T-helper 2 cell treated with Interferon-gamma antibody and Interleukin-4, amounts not matched to agents 100 ng/mL and 5 ng/mL, for 36 hours (primary cell): ENCODE results near the gene ADH5. TPM values are rescaled to one million over a fixed set of nuclear protein-coding genes. Genes with fewer than 3 reads are reported as not detected.
"Not testable (repeated sequence)": the region's sequence is repeated elsewhere in the genome, so short reads cannot be mapped to it uniquely, and the experiment has no call there.

Experiments used
- intact Hi-C: fragments of 100-400 bp; cut with micrococcal nuclease; formaldehyde crosslinking; loops from one replicate; pipeline ENCODE4 v1.15.1; 2023
- total RNA-seq: library from RNA; stranded (reverse); gene quantifications from 2 replicates; pipeline ENCODE4 v1.2.3, GENCODE V29; 2022

ADH5 gene
- total RNA-seq, 1 donor from 2014 or later, result 107 TPM

GRCh38 chr4:99088023-99088449 is 552 bp downstream of the ADH5 start:
- intact Hi-C loops, result loop anchor here (1.0 to 10.0 kb wide), 10 partner anchors 31 to 945 kb away; partner anchors contain the start of genes DAPP1, DNAJB14, EIF4E and LAMTOR3

DNA sequence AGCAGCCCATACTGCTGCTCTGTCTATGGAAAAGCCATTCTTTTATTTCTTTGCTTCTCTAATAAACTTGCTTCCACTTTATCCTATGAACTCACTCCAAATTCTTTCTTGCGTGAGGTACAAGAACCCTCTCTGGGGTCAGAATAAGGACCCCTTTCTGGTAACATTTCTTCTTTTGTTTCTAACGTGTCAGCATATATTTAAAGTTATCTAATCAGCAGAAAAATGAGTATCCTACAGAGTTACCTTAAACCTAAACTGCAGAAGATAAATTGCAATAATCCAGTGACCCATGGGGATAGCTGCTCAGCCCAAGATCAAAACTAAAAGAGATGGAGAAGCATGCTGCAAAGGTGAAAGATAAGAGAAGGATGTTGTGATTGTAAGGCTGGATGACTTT is 4.0 kb downstream of the ADH5 start:
- intact Hi-C loops, result loop anchor here (10.0 kb wide), 1 partner anchor 810 kb away; the partner anchor contains the start of gene LAMTOR3

DNA sequence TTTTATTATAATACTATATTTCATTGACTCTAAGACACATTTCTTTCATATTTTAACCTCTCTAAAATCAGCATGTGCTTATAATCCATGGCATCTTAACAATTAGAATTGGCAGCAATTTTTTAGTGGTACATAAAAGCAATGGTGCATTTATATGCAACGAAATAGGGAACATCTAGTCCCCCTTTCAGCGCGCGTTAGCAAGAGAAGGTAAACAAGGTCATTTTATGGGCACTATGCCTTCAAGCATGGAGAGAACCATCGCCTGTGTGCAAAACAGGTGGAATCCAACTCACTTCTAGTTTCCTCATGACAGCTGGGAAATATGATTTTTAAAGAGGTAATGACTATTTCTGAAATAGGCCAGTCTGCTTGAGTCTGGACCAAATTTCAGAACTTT is 6.4 kb downstream of the ADH5 start:
- intact Hi-C loops, result loop anchor here (10.0 kb wide), 1 partner anchor 813 kb away; the partner anchor contains the start of gene LAMTOR3

GRCh38 chr4:99080869-99081268 is 7.7 kb downstream of the ADH5 start:
- intact Hi-C loops, result loop anchor here (10.0 kb wide), 1 partner anchor 814 kb away; the partner anchor contains the start of gene LAMTOR3

GRCh38 chr4:99079625-99080295 is 8.8 kb downstream of the ADH5 start:
- intact Hi-C loops, result loop anchor here (10.0 kb wide), 1 partner anchor 815 kb away; the partner anchor contains the start of gene LAMTOR3

- intact Hi-C loops, result no loop called here
Measured at GRCh38 chr4:99078931-99079624, 9.5 kb downstream of the ADH5 start.

DNA sequence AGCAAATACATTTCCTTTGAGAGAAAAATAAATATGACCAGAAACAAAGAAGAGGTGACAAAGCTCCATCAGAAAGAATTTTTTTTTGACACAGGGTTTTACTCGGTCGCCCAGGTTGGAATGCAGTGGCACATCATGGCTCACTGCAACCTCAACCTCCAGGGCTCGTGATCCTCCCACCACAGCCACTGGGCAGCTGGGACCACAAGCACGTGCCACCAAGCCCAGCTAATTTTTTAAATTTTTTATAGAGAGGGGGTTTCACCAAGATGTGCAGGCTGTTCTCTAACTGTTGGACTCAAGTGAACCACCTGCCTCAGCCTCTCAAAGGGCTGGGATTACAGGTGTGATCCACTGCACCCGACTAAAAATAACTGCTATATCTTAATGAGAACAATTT is 10.3 kb downstream of the ADH5 start:
- intact Hi-C loops, result no loop called here

DNA sequence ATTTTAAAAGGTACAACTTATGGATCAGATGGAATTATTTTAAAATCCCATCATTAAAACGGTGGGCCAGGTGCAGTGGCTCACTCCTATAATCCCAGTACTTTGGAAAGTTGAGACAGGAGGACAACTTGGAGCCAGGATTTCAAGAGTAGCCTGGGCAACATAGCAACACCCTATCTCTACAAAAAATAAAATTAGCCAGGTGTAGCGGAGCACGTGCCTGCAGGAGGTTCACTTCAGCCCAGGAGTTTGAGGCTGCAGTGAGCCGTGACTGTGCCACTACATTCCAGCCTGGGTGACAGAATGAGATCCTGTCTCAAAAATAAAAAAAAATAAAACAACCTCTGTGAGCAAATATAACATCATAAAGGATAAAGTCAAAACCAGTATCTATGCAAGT is 11.4 kb downstream of the ADH5 start:
- intact Hi-C loops, result no loop called here

GRCh38 chr4:99076292-99076976 is 12.2 kb downstream of the ADH5 start:
- intact Hi-C loops, result no loop called here

DNA sequence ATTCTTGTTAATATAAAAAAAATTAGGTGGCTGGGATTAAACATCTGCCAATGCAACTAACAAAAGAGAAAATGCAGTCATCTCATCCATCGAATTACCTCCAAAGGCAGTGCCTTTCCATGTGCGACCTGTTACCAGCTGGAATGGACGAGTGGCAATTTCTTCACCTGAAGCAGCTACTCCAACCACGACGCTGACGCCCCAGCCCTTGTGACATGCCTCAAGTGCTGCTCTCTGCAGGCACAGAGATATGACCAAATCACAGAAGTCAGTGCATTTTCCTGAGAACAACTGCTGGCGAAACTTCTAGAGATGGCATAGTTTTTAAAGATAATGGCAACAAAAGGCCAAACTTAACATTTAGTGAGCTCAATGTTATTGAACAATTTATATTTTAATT is 13.8 kb downstream of the ADH5 start:
- intact Hi-C loops, result no loop called here

- intact Hi-C loops, result no loop called here
Measured at GRCh38 chr4:99071159-99071558, 17.4 kb downstream of the ADH5 start.

DNA sequence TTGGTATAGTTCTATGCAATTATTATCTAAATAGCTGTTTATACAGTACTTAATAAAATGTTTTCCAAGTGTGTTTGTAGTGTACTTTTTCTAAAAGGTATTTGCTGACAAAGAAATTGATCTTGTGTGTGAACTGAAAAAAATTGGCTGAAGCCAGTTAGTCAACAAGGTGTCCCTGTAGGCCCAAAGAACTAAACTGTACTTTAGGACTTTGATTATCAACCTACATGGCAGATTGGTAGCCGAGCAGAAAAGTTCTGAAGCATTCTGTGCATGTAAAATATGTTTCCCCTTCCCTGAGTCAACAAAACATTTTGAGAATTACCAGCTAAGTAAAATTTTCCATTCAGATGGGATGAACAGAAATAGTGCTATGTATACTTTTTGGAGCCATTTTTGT is 21.0 kb downstream of the ADH5 start:
- intact Hi-C loops, result no loop called here

DNA sequence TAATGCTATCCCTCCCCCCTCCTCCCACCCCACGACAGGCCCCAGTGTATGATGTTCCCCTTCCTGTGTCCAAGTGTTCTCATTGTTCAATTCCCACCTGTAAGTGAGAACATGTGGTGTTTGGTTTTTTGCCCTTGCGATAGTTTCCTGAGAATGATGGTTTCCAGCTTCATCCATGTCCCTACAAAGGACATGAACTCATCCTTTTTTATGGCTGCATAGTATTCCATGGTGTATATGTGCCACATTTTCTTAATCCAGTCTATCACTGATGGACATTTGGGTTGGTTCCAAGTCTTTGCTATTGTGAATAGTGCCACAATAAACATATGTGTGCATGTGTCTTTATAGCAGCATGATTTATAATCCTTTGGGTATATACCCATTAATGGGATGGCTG is 23.1 kb downstream of the ADH5 start:
- intact Hi-C loops, result not testable (repeated sequence)

DNA sequence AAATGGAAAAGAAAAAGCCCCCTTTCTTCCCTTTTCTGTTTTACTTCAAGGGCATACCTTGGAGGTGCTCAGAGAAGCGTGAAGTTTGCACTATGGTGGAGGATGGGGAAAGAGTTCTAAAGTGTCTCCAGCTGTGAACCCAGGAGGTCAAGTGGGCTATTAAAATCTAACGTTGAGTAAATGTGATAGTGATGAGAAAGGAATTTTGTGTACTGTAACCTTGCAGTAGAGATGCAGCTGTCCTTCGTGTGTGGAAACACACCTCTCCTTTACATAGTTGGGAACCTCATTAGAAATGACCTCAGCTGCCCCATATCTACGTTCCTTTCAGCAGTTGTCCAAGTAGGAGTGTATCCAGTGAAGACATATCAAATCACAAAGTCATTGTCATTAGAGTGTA is 26.5 kb downstream of the ADH5 start:
- intact Hi-C loops, result no loop called here

DNA sequence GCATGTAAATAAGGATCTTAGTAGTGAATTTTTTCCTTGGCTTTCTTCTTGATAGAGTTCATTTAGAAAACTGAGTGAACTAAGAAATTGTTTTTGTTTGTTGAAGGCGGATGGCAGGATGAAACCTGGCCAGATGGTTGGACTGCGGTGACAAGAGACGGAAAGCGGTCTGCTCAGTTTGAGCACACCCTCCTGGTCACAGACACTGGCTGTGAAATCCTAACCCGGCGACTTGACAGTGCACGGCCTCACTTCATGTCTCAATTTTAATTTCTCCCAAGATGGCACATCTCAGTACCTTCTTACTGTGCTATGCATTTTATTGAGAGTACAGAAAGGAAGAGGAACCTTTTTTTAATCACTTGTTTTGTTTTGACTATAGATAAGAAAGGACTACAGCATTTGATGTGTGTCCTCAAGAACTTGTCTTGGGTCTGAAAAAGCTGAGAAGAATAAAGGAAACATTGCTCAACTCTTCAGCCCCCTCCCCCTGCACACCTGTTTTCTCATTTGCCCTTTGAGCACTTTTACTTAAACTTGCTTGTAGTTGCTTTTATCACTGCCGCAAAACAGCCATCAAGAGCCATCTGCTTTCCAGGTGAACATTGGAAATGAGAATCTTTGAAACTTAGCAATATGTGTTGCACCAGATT is 27.4 kb downstream of the ADH5 start:
- intact Hi-C loops, result no loop called here

DNA sequence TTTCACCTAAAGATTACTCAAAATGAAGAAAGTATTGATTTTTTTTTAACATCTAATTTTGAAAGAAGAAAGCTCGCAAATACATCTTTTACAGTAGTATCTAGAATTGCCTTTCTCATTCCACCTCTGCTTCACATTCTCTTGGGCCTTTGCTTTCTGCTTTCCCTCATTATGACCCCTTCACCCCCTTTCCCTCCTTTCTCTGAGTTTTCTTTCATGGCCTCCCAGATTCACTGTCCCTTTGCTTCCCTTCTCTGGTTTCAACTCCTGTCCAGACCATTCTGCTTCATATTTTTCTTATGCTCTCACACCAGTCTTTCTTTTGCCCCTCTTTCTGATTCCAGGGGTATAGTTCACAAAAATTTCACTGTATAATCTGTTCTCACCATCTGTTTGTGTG is 29.0 kb downstream of the ADH5 start:
- intact Hi-C loops, result loop anchor here (5.0 kb wide), 2 partner anchors 132 to 907 kb away; partner anchors contain the start of gene EIF4E

GRCh38 chr4:99058228-99058627 is 30.4 kb downstream of the ADH5 start:
- intact Hi-C loops, result loop anchor here (5.0 kb wide), 2 partner anchors 131 to 906 kb away; partner anchors contain the start of gene EIF4E

- intact Hi-C loops, result loop anchor here (2.0 kb wide), 1 partner anchor 588 kb away; no protein-coding TSS in a partner anchor
Measured at GRCh38 chr4:99054428-99054994, 34.1 kb downstream of the ADH5 start.

GRCh38 chr4:99052902-99053301 is 35.7 kb downstream of the ADH5 start:
- intact Hi-C loops, result no loop called here

GRCh38 chr4:99047710-99048109 is 40.9 kb downstream of the ADH5 start:
- intact Hi-C loops, result no loop called here

DNA sequence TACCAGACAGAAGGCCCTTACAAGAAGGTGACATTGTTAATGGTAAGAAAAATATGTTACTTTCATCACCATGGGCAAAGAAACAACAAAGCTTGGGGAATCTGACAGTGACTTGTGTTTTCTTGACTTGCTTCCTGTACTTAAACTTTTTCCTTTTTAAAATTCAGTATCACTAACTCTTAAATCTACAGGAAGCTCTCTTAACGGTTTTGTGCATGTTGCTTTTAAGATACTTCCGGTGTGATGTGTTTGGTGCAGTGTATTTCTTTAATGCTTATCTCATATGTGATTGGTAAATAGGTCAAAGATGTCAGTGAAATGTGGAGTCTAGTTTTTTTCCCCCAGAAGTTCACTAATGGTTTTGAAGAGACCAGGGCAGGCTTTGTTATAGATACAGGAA is 45.2 kb downstream of the ADH5 start:
- intact Hi-C loops, result loop anchor here (1.0 to 5.0 kb wide), 3 partner anchors 13 to 116 kb away; partner anchors contain the start of genes EIF4E and METAP1
